Measurements from ENCODE around the gene FAM120A. TPM values are rescaled to one million over a fixed set of nuclear protein-coding genes. Genes with fewer than 3 reads are reported as not detected.

FAM120A gene
- total and polyA plus RNA-seq, 2 of the 13 experiments (the other 11 are each of a cell fraction or from before 2014, with no cell fraction given) = 41.3 to 44.4 TPM

- TF ChIP-seq ZNF318 (CRISPR knock-in tag; IDR thresholded peaks at IDR 0.05) (no peak), ETS1 (CRISPR knock-in tag; IDR thresholded peaks at IDR 0.05) (peak; percentile 77; the same call in 1 of the 2 replicates), POLR2G (IDR thresholded peaks at IDR 0.05; ENCODE audit: low read depth, low read length) (peak; percentile 78), ZNF543 (CRISPR knock-in tag; IDR thresholded peaks at IDR 0.05) (no peak), SIN3A (IDR thresholded peaks at IDR 0.05; ENCODE audit: borderline replicate concordance, low read depth, low read length) (peak; percentile 75; the same call in 1 of the 2 replicates), ZNF607 (CRISPR knock-in tag; IDR thresholded peaks at IDR 0.05; ENCODE audit: borderline replicate concordance) (0 out of 2 replicates have a peak, but pooled peaks have one; percentile 36), ZNF333 (CRISPR knock-in tag; IDR thresholded peaks at IDR 0.05; ENCODE audit: borderline replicate concordance) (0 out of 2 replicates have a peak, but pooled peaks have one; percentile 86), STAG1 (CRISPR knock-in tag; IDR thresholded peaks at IDR 0.05) (0 out of 2 replicates have a peak, but pooled peaks have one; percentile 9), ZNF251 (CRISPR knock-in tag; IDR thresholded peaks at IDR 0.05) (no peak), ZNF550 (CRISPR knock-in tag; IDR thresholded peaks at IDR 0.05; ENCODE audit: borderline replicate concordance) (0 out of 2 replicates have a peak, but pooled peaks have one; percentile 32), CBX2 (IDR thresholded peaks at IDR 0.05; ENCODE audit: low read depth, low read length) (no peak), CBX2 (CRISPR knock-in tag; IDR thresholded peaks at IDR 0.05; ENCODE audit: low read depth) (no peak), POLR2AphosphoS2 (IDR thresholded peaks at IDR 0.05; ENCODE audit: low read depth, low read length) (no peak), ZHX1 (CRISPR knock-in tag; IDR thresholded peaks at IDR 0.05; ENCODE audit: low read depth) (no peak), STAT5B (CRISPR knock-in tag; IDR thresholded peaks at IDR 0.05) (no peak), NRL (CRISPR knock-in tag; IDR thresholded peaks at IDR 0.05; ENCODE audit: borderline replicate concordance) (0 out of 2 replicates have a peak, but pooled peaks have one; percentile 39)
These were observed at the start of gene FAM120A (continued) for GRCh38 chr9:93450945-93451815.

All from HepG2 (cell line).